SJCRH30 (cell line): ENCODE measurements around the gene PAN3. TPM values are rescaled to one million over a fixed set of nuclear protein-coding genes. Genes with fewer than 3 reads are reported as not detected.

Experiments
- DNase-seq, 2 experiments: peaks; one replicate each; pipeline ENCODE4 v3.0.0-alpha.2; 2015 to 2020
- H3K27ac ChIP-seq: fragments of 250-450 bp; sonication (Bioruptor Pico); 2 replicates; pipeline ENCODE4 v1.5.1; 2020; ENCODE audit warnings: mild to moderate bottlenecking, moderate library complexity
- H3K27me3 ChIP-seq: fragments of 250-450 bp; sonication (Bioruptor Pico); 2 replicates; pipeline ENCODE4 v1.5.1; 2020; ENCODE audit warnings: mild to moderate bottlenecking, moderate library complexity
- H3K36me3 ChIP-seq: fragments of 250-450 bp; sonication (Bioruptor Pico); 2 replicates; pipeline ENCODE4 v1.5.1; 2020; ENCODE audit warnings: mild to moderate bottlenecking, moderate library complexity
- H3K4me1 ChIP-seq: fragments of 250-450 bp; sonication (Bioruptor Pico); 2 replicates; pipeline ENCODE4 v1.5.1; 2020; ENCODE audit warnings: mild to moderate bottlenecking, moderate library complexity
- H3K4me3 ChIP-seq: fragments of 250-450 bp; sonication (Bioruptor Pico); 2 replicates; pipeline ENCODE4 v1.5.1; 2020; ENCODE audit warnings: mild to moderate bottlenecking, moderate library complexity
- H3K9me3 ChIP-seq: fragments of 250-450 bp; sonication (Bioruptor Pico); replicated peaks from 2 replicates; pipeline ENCODE4 v1.5.1; 2020; ENCODE audit warnings: mild to moderate bottlenecking, moderate library complexity
- total RNA-seq: library from RNA; depleted of rRNA; stranded (reverse); fragments of >200 nt; shearing (Covaris generic); gene quantifications from 2 replicates; pipeline ENCODE4 v1.2.3, GENCODE V29; 2014

PAN3 gene
- total RNA-seq, 1 experiment from 2014 or later = 33.4 TPM

DNA sequence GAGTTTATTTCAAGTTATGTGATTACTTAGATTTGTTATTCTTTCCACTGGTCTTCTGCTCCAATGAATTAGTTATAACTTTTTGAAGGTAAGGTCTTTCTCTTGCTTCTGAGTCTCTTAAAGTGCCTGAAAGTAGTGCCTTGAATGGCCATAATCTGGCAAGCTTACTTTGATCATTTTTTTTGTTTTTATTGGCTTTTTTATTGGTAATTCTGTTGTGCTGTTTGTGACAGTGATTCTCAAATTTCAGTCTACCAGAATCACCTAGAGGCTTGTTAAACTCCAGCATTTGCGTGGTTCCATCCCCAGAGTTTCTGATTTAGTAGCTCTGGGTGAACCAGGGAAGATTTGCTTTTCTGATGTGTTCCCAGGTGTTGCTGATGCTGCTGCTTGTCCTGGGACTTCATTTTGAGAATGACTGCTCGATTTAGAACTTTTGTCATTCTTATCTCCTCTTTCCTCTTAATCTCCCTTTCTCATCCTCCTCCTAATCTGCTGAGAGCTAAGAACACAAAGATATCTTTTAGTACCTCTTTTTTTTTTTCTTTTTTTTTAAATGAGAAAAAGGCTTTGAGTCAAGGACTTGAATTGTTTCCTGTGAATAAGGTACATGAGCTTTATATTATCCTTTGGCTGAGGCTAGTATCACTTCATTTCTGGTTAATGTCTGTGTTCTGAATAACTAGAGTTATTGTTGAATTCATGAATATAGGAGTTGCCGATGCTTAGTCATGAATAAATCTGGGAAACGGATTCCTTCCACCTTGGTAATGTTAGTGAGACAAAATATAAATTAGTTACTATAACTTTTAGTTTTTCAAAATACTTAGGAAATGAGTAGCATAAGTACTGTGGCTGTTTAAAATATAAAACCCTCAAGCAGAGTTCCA, 91.4 kb downstream of the PAN3 start:
- no peaks in the 10 kb centered on the region for H3K27me3 ChIP-seq
- no peaks in the 10 kb centered on the region for H3K4me1 ChIP-seq
- no peaks in the 10 kb centered on the region for H3K9me3 ChIP-seq
- no peak overlapping the region for H3K4me3 ChIP-seq
- H3K27ac ChIP-seq = no peak overlapping the region
- peaks cover 10% of the 10 kb centered on the region for H3K36me3 ChIP-seq
- DNase-seq = no peak

- Histone ChIP-seq H3K27me3 (no peaks in the 10 kb centered on the region), H3K36me3 (peaks cover 6% of the 10 kb centered on the region), H3K27ac (no peak overlapping the region), H3K4me1 (no peaks in the 10 kb centered on the region), H3K9me3 (no peaks in the 10 kb centered on the region), H3K4me3 (no peak overlapping the region)
- DNase-seq = no peak
Measured at GRCh38 chr13:28231642-28232041, 93.3 kb downstream of the PAN3 start.

DNA sequence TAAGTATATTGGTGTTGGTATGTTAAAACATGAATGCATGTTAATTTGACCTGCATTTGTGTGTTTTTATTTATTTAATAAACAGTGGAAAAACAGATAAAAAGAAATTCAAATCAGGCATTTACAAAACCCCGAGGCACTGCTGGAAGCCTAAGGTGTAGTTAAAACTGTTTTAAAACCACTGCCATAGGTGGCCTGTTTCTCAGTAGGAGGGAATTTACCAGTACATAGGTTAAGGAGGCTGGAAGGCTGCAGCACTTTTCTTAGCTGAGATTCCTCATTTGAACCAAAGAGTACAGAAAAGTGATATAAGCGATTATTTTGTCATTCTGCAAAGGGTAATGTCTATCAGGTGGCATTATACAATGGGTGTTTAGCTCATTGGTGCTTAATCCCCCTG, 99.6 kb downstream of the PAN3 start:
- no peaks in the 10 kb centered on the region; the same call in 1 of the 2 replicates for H3K36me3 ChIP-seq
- DNase-seq = no peak
- no peaks in the 10 kb centered on the region for H3K9me3 ChIP-seq
- H3K4me1 ChIP-seq = no peaks in the 10 kb centered on the region
- H3K27ac ChIP-seq = no peak overlapping the region
- H3K27me3 ChIP-seq = no peaks in the 10 kb centered on the region
- H3K4me3 ChIP-seq = no peak overlapping the region

- DNase-seq = no peak
- no peaks in the 10 kb centered on the region for H3K9me3 ChIP-seq
- H3K27me3 ChIP-seq = no peaks in the 10 kb centered on the region
- H3K4me1 ChIP-seq = no peaks in the 10 kb centered on the region
- H3K27ac ChIP-seq = no peak overlapping the region
- H3K36me3 ChIP-seq = no peaks in the 10 kb centered on the region; the same call in 1 of the 2 replicates
- H3K4me3 ChIP-seq = no peak overlapping the region
Measured at GRCh38 chr13:28239374-28239773, 101.0 kb downstream of the PAN3 start.

DNA sequence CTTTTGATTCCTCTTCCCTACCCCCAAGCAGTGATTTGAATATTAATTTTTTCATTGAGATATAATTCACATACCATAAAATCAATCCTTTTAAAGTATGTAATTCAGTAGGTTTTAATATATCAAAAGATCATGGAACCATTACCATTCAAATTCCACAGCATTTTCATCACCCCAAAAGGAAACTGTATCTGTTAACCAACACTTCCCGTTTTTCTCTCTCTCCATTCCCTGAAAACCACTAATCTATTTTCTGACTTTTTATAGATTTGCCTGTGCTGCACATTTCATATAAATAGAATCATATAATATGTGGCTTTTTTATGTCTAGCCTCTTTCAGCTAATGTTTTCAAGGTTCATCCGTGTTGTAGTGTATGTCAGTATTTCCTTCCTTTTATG, 107.1 kb downstream of the PAN3 start:
- H3K27me3 ChIP-seq = no peaks in the 10 kb centered on the region

GRCh38 chr13:28246891-28247290, 108.5 kb downstream of the PAN3 start:
- H3K4me1 ChIP-seq = no peaks in the 10 kb centered on the region
- no peak for DNase-seq
- H3K27me3 ChIP-seq = no peaks in the 10 kb centered on the region
- H3K36me3 ChIP-seq = peaks cover 20% of the 10 kb centered on the region; the same call in 1 of the 2 replicates
- H3K27ac ChIP-seq = no peak overlapping the region
- H3K4me3 ChIP-seq = no peak overlapping the region
- no peaks in the 10 kb centered on the region for H3K9me3 ChIP-seq

More for the DNA sequence above, 107.1 kb downstream of the PAN3 start:
- no peak for DNase-seq
- Histone ChIP-seq H3K36me3 (peaks cover 13% of the 10 kb centered on the region), H3K27ac (no peak overlapping the region), H3K4me1 (no peaks in the 10 kb centered on the region), H3K4me3 (no peak overlapping the region), H3K9me3 (no peaks in the 10 kb centered on the region)

GRCh38 chr13:28248080-28248479, 109.7 kb downstream of the PAN3 start:
- H3K36me3 ChIP-seq = peaks cover 20% of the 10 kb centered on the region; the same call in 1 of the 2 replicates
- H3K4me3 ChIP-seq = no peak overlapping the region
- no peaks in the 10 kb centered on the region for H3K4me1 ChIP-seq
- no peak overlapping the region for H3K27ac ChIP-seq
- H3K9me3 ChIP-seq = no peaks in the 10 kb centered on the region
- no peaks in the 10 kb centered on the region for H3K27me3 ChIP-seq
- DNase-seq = no peak

GRCh38 chr13:28250542-28250941, 112.2 kb downstream of the PAN3 start:
- DNase-seq = no peak
- H3K36me3 ChIP-seq = peaks cover 20% of the 10 kb centered on the region; the same call in 1 of the 2 replicates
- no peaks in the 10 kb centered on the region for H3K27me3 ChIP-seq
- H3K27ac ChIP-seq = no peak overlapping the region
- H3K4me1 ChIP-seq = no peaks in the 10 kb centered on the region
- H3K4me3 ChIP-seq = no peak overlapping the region
- H3K9me3 ChIP-seq = no peaks in the 10 kb centered on the region

- Histone ChIP-seq H3K4me1 (no peaks in the 10 kb centered on the region), H3K27me3 (no peaks in the 10 kb centered on the region), H3K4me3 (no peak overlapping the region), H3K9me3 (no peaks in the 10 kb centered on the region), H3K27ac (no peak overlapping the region), H3K36me3 (peaks cover 24% of the 10 kb centered on the region)
- DNase-seq = no peak
Measured at GRCh38 chr13:28251466-28251865, 113.1 kb downstream of the PAN3 start.

DNA sequence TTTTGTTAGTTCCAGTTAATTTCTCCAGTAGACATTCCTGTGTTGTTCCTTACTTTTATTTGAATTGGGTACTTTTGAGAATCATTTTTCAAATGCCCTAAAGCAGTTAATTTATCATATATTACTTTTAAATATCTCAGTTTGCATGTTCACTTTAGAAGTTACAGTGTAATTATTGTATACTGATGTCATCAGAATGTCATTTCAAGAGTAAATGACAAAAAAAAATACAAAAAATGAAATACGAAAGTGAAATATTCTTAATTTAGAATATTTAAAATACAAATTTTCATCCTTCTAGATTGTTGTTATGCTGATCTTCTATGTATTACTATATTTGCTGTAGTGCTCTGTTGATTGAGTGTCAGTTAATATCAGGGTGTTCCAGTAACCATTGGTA, 114.2 kb downstream of the PAN3 start:
- Histone ChIP-seq H3K9me3 (no peaks in the 10 kb centered on the region), H3K4me1 (no peaks in the 10 kb centered on the region), H3K4me3 (no peak overlapping the region), H3K27me3 (no peaks in the 10 kb centered on the region), H3K36me3 (peaks cover 28% of the 10 kb centered on the region), H3K27ac (no peak overlapping the region)
- no peak for DNase-seq

- Histone ChIP-seq H3K4me1 (no peaks in the 10 kb centered on the region), H3K9me3 (no peaks in the 10 kb centered on the region)
Measured at GRCh38 chr13:28257305-28257704, 119.0 kb downstream of the PAN3 start.

DNA sequence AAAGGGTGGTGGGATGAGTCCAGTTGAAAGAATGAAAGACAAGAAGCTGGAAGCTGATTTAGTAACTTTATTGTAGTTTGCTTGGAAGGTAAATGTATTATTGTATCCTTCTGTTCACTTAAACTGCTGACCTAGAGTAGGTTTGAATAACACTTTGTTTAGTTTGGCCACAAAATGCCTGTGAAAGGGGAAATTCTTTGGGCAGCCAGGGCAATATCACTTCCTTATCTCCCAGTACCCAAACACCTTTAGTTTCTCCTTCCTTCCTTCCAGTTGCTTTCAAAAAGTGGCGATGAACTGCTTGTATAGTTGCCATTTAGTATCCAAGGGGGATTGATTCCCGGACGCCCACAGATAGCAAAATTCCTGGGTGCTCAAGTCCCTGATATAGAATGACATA, 120.1 kb downstream of the PAN3 start:
- Histone ChIP-seq H3K36me3 (peaks cover 27% of the 10 kb centered on the region), H3K27me3 (no peaks in the 10 kb centered on the region), H3K27ac (no peak overlapping the region), H3K4me1 (no peaks in the 10 kb centered on the region), H3K4me3 (no peak overlapping the region), H3K9me3 (no peaks in the 10 kb centered on the region)
- DNase-seq = no peak

More at GRCh38 chr13:28257305-28257704, 119.0 kb downstream of the PAN3 start:
- DNase-seq = no peak
- Histone ChIP-seq H3K27me3 (no peaks in the 10 kb centered on the region), H3K4me3 (no peak overlapping the region), H3K27ac (no peak overlapping the region), H3K36me3 (peaks cover 22% of the 10 kb centered on the region; the same call in 1 of the 2 replicates)

- Histone ChIP-seq H3K36me3 (peaks cover 26% of the 10 kb centered on the region), H3K4me3 (no peak overlapping the region), H3K4me1 (no peaks in the 10 kb centered on the region), H3K27me3 (no peaks in the 10 kb centered on the region), H3K9me3 (no peaks in the 10 kb centered on the region), H3K27ac (no peak overlapping the region)
- DNase-seq = no peak
Measured at GRCh38 chr13:28267497-28267896, 129.2 kb downstream of the PAN3 start.

DNA sequence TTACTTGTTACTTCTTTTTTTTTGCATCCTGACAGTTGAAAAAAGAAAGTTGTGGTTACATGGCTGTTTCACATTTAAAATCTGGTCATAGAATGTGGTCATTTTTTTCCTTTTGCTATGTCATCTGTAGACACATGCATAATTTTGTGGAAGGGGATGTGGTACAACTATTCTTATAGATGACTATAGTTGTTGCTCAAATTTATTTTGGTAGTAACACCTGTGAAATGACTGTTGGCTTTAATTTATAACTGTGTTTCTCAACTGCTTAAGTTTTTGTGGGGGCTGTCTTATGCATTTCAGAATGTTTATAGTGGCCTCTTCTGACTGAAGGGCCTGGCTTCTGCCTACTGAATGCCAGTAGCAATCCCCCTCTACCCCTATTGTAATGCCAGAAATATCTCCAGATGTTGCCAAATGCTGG, 130.5 kb downstream of the PAN3 start:
- Histone ChIP-seq H3K27me3 (no peaks in the 10 kb centered on the region), H3K9me3 (no peaks in the 10 kb centered on the region), H3K36me3 (peaks cover 23% of the 10 kb centered on the region), H3K4me1 (no peaks in the 10 kb centered on the region), H3K27ac (no peak overlapping the region), H3K4me3 (no peak overlapping the region)
- DNase-seq = no peak

GRCh38 chr13:28271056-28271840, 132.9 kb downstream of the PAN3 start:
- Histone ChIP-seq H3K36me3 (peaks cover 28% of the 10 kb centered on the region), H3K4me1 (no peaks in the 10 kb centered on the region)
- no peak for DNase-seq

More at GRCh38 chr13:28271056-28271840, 132.9 kb downstream of the PAN3 start:
- H3K27ac ChIP-seq = no peak overlapping the region
- no peaks in the 10 kb centered on the region for H3K27me3 ChIP-seq
- no peak overlapping the region for H3K4me3 ChIP-seq
- no peaks in the 10 kb centered on the region for H3K9me3 ChIP-seq
